ENCODE data around the gene EML6. TPM values are rescaled to one million over a fixed set of nuclear protein-coding genes. Genes with fewer than 3 reads are reported as not detected.

The EML6 gene
- polyA plus RNA-seq, 1 donor, result 6.0 TPM

DNA sequence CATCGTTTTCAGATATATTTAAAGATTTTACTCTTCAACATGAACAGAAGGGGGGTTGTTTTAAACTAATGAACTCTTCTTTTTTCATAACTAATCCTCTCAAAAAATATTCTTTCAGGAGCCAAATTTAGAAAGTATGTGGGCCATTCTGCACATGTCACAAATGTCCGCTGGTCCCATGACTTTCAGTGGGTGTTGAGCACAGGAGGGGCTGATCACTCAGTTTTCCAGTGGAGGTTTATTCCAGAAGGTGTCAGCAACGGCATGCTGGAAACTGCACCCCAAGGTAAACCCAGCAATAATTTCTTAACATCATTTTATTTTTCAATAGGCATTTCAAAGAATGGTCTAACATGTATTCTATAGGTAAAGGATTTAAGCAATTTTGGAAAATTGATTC is 136.0 kb downstream of the EML6 start:
- 94% methylated on average over 2 of the region's 3 CpGs for WGBS (ENCODE audit: insufficient coverage, low lambda C conversion rate)
- Histone ChIP-seq H3K27me3 (ENCODE audit: control insufficient read depth, insufficient read depth, low read length) (no peaks in the 10 kb centered on the region), H3K27ac (ENCODE audit: low read length) (no peak overlapping the region), H3K4me1 (ENCODE audit: control insufficient read depth, insufficient read depth, low read length) (no peaks in the 10 kb centered on the region), H3K4me3 (ENCODE audit: low read length) (no peak overlapping the region), H3K9me3 (ENCODE audit: control insufficient read depth, low read depth, low read length) (no peaks in the 10 kb centered on the region), H3K36me3 (ENCODE audit: control insufficient read depth, insufficient read depth, low read length) (no peaks in the 10 kb centered on the region)
- DNase-seq, result no peak

GRCh38 chr2:54859997-54860701 is 136.7 kb downstream of the EML6 start:
- Histone ChIP-seq H3K4me1 (ENCODE audit: control insufficient read depth, insufficient read depth, low read length) (no peaks in the 10 kb centered on the region), H3K4me3 (ENCODE audit: low read length) (no peak overlapping the region), H3K36me3 (ENCODE audit: control insufficient read depth, insufficient read depth, low read length) (no peaks in the 10 kb centered on the region), H3K27ac (ENCODE audit: low read length) (no peak overlapping the region), H3K9me3 (ENCODE audit: control insufficient read depth, low read depth, low read length) (no peaks in the 10 kb centered on the region), H3K27me3 (ENCODE audit: control insufficient read depth, insufficient read depth, low read length) (no peaks in the 10 kb centered on the region)
- no CpG with 5 or more reads among the region's 7 CpGs for WGBS (ENCODE audit: insufficient coverage, low lambda C conversion rate)
- DNase-seq, result no peak

DNA sequence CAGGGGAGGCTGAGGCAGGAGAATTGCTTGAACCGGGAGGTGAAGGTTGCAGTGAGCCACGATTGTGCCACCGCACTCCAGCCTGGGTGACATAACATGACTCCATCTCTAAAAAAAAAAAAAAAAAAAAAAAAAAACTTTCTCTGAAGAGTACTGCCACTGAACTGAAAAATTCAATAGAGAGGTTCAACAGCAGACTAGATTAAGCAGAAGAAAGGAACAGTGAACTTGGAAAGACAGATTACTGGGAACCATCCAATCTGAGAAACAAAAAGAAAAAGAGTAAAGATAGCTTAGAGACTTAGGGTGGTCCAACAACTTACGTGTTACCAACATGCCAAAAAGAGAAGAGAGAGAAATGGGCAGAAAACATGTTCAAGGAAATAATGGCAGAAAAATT is 138.8 kb downstream of the EML6 start:
- no peaks in the 10 kb centered on the region for H3K9me3 ChIP-seq (ENCODE audit: control insufficient read depth, low read depth, low read length)
- H3K27ac ChIP-seq (ENCODE audit: low read length), result no peak overlapping the region
- no peaks in the 10 kb centered on the region for H3K27me3 ChIP-seq (ENCODE audit: control insufficient read depth, insufficient read depth, low read length)
- H3K4me1 ChIP-seq (ENCODE audit: control insufficient read depth, insufficient read depth, low read length), result no peaks in the 10 kb centered on the region
- no peak for DNase-seq
- H3K36me3 ChIP-seq (ENCODE audit: control insufficient read depth, insufficient read depth, low read length), result no peaks in the 10 kb centered on the region
- H3K4me3 ChIP-seq (ENCODE audit: low read length), result no peak overlapping the region
- no CpG with 5 or more reads among the region's 4 CpGs for WGBS (ENCODE audit: insufficient coverage, low lambda C conversion rate)

DNA sequence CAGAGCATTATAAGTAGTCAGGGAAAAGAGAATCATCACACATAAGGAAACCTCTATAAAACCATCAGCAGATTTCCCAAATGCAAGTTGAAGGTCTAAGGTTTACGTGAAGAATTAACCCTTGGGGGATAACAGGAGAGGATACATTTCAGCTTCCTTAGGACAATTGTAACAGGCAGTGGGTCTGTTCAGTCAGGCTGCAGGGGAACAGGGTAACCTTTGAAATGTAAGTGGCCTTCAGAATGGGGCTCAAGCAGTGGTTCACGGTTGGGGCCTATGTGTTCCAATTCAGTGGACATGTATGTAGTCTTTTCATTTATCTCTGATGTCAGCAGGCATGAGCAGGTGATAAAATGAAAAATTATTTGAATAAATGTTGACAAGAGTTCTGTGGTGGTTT is 139.3 kb downstream of the EML6 start:
- WGBS (ENCODE audit: insufficient coverage, low lambda C conversion rate), result no CpG with 5 or more reads among the region's 2 CpGs
- no peaks in the 10 kb centered on the region for H3K4me1 ChIP-seq (ENCODE audit: control insufficient read depth, insufficient read depth, low read length)
- no peaks in the 10 kb centered on the region for H3K9me3 ChIP-seq (ENCODE audit: control insufficient read depth, low read depth, low read length)
- no peak overlapping the region for H3K4me3 ChIP-seq (ENCODE audit: low read length)
- no peak for DNase-seq
- H3K27ac ChIP-seq (ENCODE audit: low read length), result no peak overlapping the region
- no peaks in the 10 kb centered on the region for H3K27me3 ChIP-seq (ENCODE audit: control insufficient read depth, insufficient read depth, low read length)
- H3K36me3 ChIP-seq (ENCODE audit: control insufficient read depth, insufficient read depth, low read length), result no peaks in the 10 kb centered on the region

- Histone ChIP-seq H3K27ac (ENCODE audit: low read length) (no peak overlapping the region), H3K27me3 (ENCODE audit: control insufficient read depth, insufficient read depth, low read length) (no peaks in the 10 kb centered on the region), H3K36me3 (ENCODE audit: control insufficient read depth, insufficient read depth, low read length) (no peaks in the 10 kb centered on the region), H3K9me3 (ENCODE audit: control insufficient read depth, low read depth, low read length) (no peaks in the 10 kb centered on the region), H3K4me1 (ENCODE audit: control insufficient read depth, insufficient read depth, low read length) (no peaks in the 10 kb centered on the region), H3K4me3 (ENCODE audit: low read length) (no peak overlapping the region)
- no peak for DNase-seq
- no CpG with 5 or more reads among the region's 5 CpGs for WGBS (ENCODE audit: insufficient coverage, low lambda C conversion rate)
Measured at GRCh38 chr2:54863660-54864059, 140.2 kb downstream of the EML6 start.

DNA sequence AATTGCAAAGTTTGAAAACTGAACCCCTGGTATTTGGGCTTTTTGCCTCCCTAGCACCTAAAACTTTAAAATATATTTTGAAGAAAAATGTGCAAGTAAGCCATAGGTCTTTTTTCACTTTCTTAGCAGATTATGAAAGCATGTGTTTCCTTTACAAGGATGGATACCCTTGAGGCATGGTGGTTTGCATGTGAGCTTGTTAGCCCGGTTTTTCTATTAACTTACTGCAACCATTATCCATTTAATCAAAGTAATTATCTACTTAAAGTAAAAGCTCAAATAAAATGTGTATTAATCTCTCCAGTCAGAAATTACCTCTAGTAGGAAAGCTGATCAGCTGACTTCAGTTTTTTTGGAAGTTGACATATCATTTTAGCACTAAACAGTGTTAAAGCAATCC is 140.6 kb downstream of the EML6 start:
- no peaks in the 10 kb centered on the region for H3K27me3 ChIP-seq (ENCODE audit: control insufficient read depth, insufficient read depth, low read length)
- H3K4me1 ChIP-seq (ENCODE audit: control insufficient read depth, insufficient read depth, low read length), result no peaks in the 10 kb centered on the region
- H3K27ac ChIP-seq (ENCODE audit: low read length), result no peak overlapping the region
- no peak overlapping the region for H3K4me3 ChIP-seq (ENCODE audit: low read length)
- no peaks in the 10 kb centered on the region for H3K9me3 ChIP-seq (ENCODE audit: control insufficient read depth, low read depth, low read length)
- DNase-seq, result no peak
- no peaks in the 10 kb centered on the region for H3K36me3 ChIP-seq (ENCODE audit: control insufficient read depth, insufficient read depth, low read length)
- no CpG with 5 or more reads among the region's 1 CpG for WGBS (ENCODE audit: insufficient coverage, low lambda C conversion rate)

GRCh38 chr2:54864727-54865126 is 141.3 kb downstream of the EML6 start:
- no peaks in the 10 kb centered on the region for H3K36me3 ChIP-seq (ENCODE audit: control insufficient read depth, insufficient read depth, low read length)
- no peaks in the 10 kb centered on the region for H3K27me3 ChIP-seq (ENCODE audit: control insufficient read depth, insufficient read depth, low read length)
- no peak overlapping the region for H3K27ac ChIP-seq (ENCODE audit: low read length)
- H3K9me3 ChIP-seq (ENCODE audit: control insufficient read depth, low read depth, low read length), result no peaks in the 10 kb centered on the region
- no peaks in the 10 kb centered on the region for H3K4me1 ChIP-seq (ENCODE audit: control insufficient read depth, insufficient read depth, low read length)
- WGBS (ENCODE audit: insufficient coverage, low lambda C conversion rate), result 83% methylated on average over 2 of the region's 5 CpGs
- DNase-seq, result no peak
- no peak overlapping the region for H3K4me3 ChIP-seq (ENCODE audit: low read length)

DNA sequence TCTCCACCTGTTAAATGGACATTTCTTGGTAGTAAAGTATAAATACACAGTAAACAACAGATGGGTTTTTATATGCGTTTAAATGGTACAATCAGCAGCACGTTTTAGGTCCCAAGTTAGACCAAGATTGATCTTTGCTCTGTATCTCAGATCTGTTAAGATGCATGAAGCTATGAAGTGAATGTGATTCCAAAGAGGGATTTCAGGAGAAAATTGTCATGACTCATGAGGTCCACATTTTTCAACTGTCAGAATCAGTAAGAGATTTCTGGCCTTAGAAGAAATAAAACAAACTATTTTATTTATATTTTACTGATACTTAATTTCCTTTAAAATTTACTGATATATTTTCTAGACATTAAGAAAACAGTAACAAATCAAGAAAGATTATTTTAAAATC is 142.7 kb downstream of the EML6 start:
- DNase-seq, result no peak
- Histone ChIP-seq H3K4me1 (ENCODE audit: control insufficient read depth, insufficient read depth, low read length) (no peaks in the 10 kb centered on the region), H3K4me3 (ENCODE audit: low read length) (no peak overlapping the region), H3K9me3 (ENCODE audit: control insufficient read depth, low read depth, low read length) (no peaks in the 10 kb centered on the region), H3K36me3 (ENCODE audit: control insufficient read depth, insufficient read depth, low read length) (no peaks in the 10 kb centered on the region), H3K27ac (ENCODE audit: low read length) (no peak overlapping the region), H3K27me3 (ENCODE audit: control insufficient read depth, insufficient read depth, low read length) (no peaks in the 10 kb centered on the region)
- no CpG with 5 or more reads among the region's 2 CpGs for WGBS (ENCODE audit: insufficient coverage, low lambda C conversion rate)

GRCh38 chr2:54866868-54867267 is 143.4 kb downstream of the EML6 start:
- no peak for DNase-seq
- Histone ChIP-seq H3K27me3 (ENCODE audit: control insufficient read depth, insufficient read depth, low read length) (no peaks in the 10 kb centered on the region), H3K27ac (ENCODE audit: low read length) (no peak overlapping the region), H3K4me1 (ENCODE audit: control insufficient read depth, insufficient read depth, low read length) (no peaks in the 10 kb centered on the region), H3K4me3 (ENCODE audit: low read length) (no peak overlapping the region), H3K36me3 (ENCODE audit: control insufficient read depth, insufficient read depth, low read length) (no peaks in the 10 kb centered on the region), H3K9me3 (ENCODE audit: control insufficient read depth, low read depth, low read length) (no peaks in the 10 kb centered on the region)
- WGBS (ENCODE audit: insufficient coverage, low lambda C conversion rate), result 92% methylated on average over 2 of the region's 5 CpGs

DNA sequence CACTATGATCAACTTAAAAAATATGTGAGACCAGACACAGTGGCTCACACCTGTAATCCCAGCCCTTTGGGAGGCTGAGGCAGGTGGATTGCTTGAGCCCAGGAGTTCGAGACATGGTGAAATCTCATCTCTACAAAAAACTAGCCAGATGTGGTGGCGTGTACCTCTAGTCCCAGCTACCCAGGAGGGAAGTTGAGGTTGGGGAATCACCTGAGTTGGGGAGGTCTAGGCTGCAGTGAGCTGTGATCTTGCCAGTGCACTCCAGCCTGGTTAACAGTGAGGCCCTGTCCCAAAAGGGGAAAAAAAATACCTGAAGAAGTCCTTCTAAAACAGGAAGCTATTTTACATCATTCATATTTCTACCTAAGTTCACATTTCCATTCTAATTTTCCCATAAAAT is 144.0 kb downstream of the EML6 start:
- no peak overlapping the region for H3K27ac ChIP-seq (ENCODE audit: low read length)
- no CpG with 5 or more reads among the region's 2 CpGs for WGBS (ENCODE audit: insufficient coverage, low lambda C conversion rate)
- H3K36me3 ChIP-seq (ENCODE audit: control insufficient read depth, insufficient read depth, low read length), result no peaks in the 10 kb centered on the region
- H3K9me3 ChIP-seq (ENCODE audit: control insufficient read depth, low read depth, low read length), result no peaks in the 10 kb centered on the region
- no peak overlapping the region for H3K4me3 ChIP-seq (ENCODE audit: low read length)
- no peaks in the 10 kb centered on the region for H3K4me1 ChIP-seq (ENCODE audit: control insufficient read depth, insufficient read depth, low read length)
- no peak for DNase-seq
- H3K27me3 ChIP-seq (ENCODE audit: control insufficient read depth, insufficient read depth, low read length), result no peaks in the 10 kb centered on the region

DNA sequence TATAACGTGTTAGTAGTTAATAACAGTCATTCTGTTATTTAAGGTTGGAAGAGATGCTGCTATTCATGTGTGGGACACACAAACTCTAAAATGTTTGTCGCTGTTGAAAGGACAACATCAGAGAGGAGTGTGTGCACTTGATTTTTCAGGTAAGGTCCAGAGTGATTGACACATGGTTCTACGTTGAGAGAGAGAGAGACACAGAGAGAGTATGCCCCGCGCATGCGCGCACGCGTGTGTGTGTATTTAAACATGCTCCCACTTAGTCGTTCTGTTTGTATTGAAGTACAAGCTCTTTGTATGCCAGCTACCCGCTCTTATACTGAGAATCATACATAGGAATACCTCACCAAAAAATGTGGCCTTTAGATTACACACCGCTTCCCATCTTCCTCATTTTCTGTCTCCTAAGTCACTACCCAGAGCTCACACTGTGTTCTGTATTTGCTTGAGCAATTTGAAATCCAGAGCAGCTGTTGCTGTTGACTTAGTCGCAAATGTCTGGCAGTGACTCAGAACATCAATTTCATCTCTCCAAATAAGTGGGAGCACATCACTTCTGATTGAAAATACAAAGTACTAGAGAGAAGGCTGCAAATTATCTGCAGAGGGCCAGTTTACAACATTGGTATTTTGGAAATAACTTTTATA is 148.1 kb downstream of the EML6 start:
- H3K4me3 ChIP-seq (ENCODE audit: low read length), result no peak overlapping the region
- no peaks in the 10 kb centered on the region for H3K27me3 ChIP-seq (ENCODE audit: control insufficient read depth, insufficient read depth, low read length)
- no peaks in the 10 kb centered on the region for H3K9me3 ChIP-seq (ENCODE audit: control insufficient read depth, low read depth, low read length)
- H3K36me3 ChIP-seq (ENCODE audit: control insufficient read depth, insufficient read depth, low read length), result no peaks in the 10 kb centered on the region
- H3K4me1 ChIP-seq (ENCODE audit: control insufficient read depth, insufficient read depth, low read length), result no peaks in the 10 kb centered on the region
- 87% methylated on average over 3 of the region's 13 CpGs for WGBS (ENCODE audit: insufficient coverage, low lambda C conversion rate)
- H3K27ac ChIP-seq (ENCODE audit: low read length), result no peak overlapping the region
- DNase-seq, result peak in 1 of 2 donors; percentile 22

All from large intestine (tissue), 3 donors.